Measurements from ENCODE around the gene RMI1.

DNA sequence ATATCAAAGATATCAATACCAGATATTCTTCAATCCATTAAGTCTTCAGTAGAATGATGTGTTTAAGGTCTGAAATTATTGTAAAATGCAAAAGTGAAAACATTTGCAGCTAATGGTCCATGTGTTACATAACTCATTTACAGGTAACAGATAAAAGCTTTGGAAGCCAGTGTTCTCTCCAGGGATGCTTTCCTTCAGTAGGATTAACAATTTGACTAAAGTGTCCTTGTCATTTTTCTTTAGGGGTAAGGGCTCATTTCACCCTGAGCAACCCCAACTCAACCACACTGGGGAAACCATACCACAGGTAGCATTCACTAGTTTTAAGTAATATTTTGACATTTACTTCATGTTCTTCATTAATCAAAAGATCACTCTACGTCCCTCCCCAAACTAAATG, 13.5 kb upstream of the RMI1 start:
- TF ChIP-seq, protein P1, sequence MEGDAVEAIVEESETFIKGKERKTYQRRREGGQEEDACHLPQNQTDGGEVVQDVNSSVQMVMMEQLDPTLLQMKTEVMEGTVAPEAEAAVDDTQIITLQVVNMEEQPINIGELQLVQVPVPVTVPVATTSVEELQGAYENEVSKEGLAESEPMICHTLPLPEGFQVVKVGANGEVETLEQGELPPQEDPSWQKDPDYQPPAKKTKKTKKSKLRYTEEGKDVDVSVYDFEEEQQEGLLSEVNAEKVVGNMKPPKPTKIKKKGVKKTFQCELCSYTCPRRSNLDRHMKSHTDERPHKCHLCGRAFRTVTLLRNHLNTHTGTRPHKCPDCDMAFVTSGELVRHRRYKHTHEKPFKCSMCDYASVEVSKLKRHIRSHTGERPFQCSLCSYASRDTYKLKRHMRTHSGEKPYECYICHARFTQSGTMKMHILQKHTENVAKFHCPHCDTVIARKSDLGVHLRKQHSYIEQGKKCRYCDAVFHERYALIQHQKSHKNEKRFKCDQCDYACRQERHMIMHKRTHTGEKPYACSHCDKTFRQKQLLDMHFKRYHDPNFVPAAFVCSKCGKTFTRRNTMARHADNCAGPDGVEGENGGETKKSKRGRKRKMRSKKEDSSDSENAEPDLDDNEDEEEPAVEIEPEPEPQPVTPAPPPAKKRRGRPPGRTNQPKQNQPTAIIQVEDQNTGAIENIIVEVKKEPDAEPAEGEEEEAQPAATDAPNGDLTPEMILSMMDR (IDR thresholded peaks at IDR 0.05) = no peak
- TF ChIP-seq POLR2A (IDR thresholded peaks at IDR 0.05) = no peak
- TF ChIP-seq POLR2AphosphoS5 (IDR thresholded peaks at IDR 0.05) = no peak
